Spleen (tissue), 11 donors: ENCODE measurements around the gene CEP170. TPM values are rescaled to one million over a fixed set of nuclear protein-coding genes. Genes with fewer than 3 reads are reported as not detected.
"Not testable (repeated sequence)": the region's sequence is repeated elsewhere in the genome, so short reads cannot be mapped to it uniquely, and the experiment has no call there.

Experiments
- DNase-seq: peaks from one replicate; pipeline ENCODE4 v3.0.0-alpha.2; 2020
- H3K27ac ChIP-seq, 8 donors: fragments of 200-600 bp; sonication (generic) in 7 of 8; 1 replicate in 4 of 8; 2 replicates in 4 of 8; pipeline versions ENCODE4 v1.5.0 to v1.8.0; 2016 to 2021; ENCODE audit warnings: inconsistent platforms in 4 of 8, mild to moderate bottlenecking in 4 of 8, moderate library complexity in 1 of 8
- H3K27me3 ChIP-seq, 7 donors: fragments of 200-600 bp; sonication (generic) in 6 of 7; replicated peaks in 1 of 7; 1 replicate in 4 of 7; 2 replicates in 3 of 7; pipeline versions ENCODE4 v1.5.0 to v1.8.0; 2016 to 2021; ENCODE audit warnings: inconsistent platforms in 3 of 7, mild to moderate bottlenecking in 1 of 7
- H3K36me3 ChIP-seq, 6 donors: fragments of 200-600 bp; sonication (generic) in 5 of 6; 1 replicate in 4 of 6; 2 replicates in 2 of 6; pipeline versions ENCODE4 v1.5.0 to v1.8.0; 2016 to 2021; ENCODE audit warnings: inconsistent platforms in 2 of 6
- H3K4me1 ChIP-seq, 6 donors: fragments of 200-600 bp; sonication (generic) in 5 of 6; 1 replicate in 3 of 6; 2 replicates in 3 of 6; pipeline versions ENCODE4 v1.5.0 to v1.8.0; 2016 to 2021; ENCODE audit warnings: inconsistent platforms in 3 of 6
- H3K4me3 ChIP-seq, 8 donors: fragments of 200-600 bp; sonication (generic) in 7 of 8; 1 replicate in 4 of 8; 2 replicates in 4 of 8; pipeline versions ENCODE4 v1.5.0 to v1.8.0; 2016 to 2021; ENCODE audit warnings: inconsistent platforms in 4 of 8, mild to moderate bottlenecking in 4 of 8, moderate library complexity in 2 of 8
- H3K9me3 ChIP-seq, 8 donors: fragments of 200-600 bp; sonication (generic) in 7 of 8; 1 replicate in 4 of 8; 2 replicates in 4 of 8; pipeline versions ENCODE4 v1.5.0 to v1.8.0; 2016 to 2021; ENCODE audit warnings: inconsistent platforms in 4 of 8
- POLR2A ChIP-seq, 3 donors: fragments of 450-650 bp; IDR thresholded peaks; one replicate each; pipeline ENCODE4 v1.5.1; 2017; ENCODE audit warnings: antibody characterized with exemption in 3 of 3, mild to moderate bottlenecking in 1 of 3
- POLR2AphosphoS5 ChIP-seq, 3 donors: sonication (generic); formaldehyde crosslinking; IDR thresholded peaks; one replicate each; pipeline ENCODE4 v1.5.1; 2017; ENCODE audit warnings: antibody characterized with exemption in 3 of 3
- WGBS, 5 donors: extraction: QIAGEN DNeasy Blood & Tissue Kit in 3 of 5; methylation state at CpG; one replicate each; pipeline versions ENCODE4 v1.1.5 to v1.1.7; 2013 to 2018; 5-methylcytosine and 5-hydroxymethylcytosine counted together
- intact Hi-C: fragments of 100-400 bp; cut with DNase I; formaldehyde crosslinking; loops from one replicate; pipeline ENCODE4 v1.15.0; 2023; ENCODE audit warnings: low total_unique reads
- polyA plus RNA-seq, 3 donors: library from polyadenylated mRNA; stranded (reverse); fragments of 200-250 nt; gene quantifications; one replicate each; pipeline ENCODE4 v1.2.1, GENCODE V29; 2013
- total RNA-seq, 7 donors: library from RNA; depleted of rRNA in 3 of 7; stranded (reverse); fragments of >200 nt in 3 of 7; fragmentation: NEBNext Ultra II Directional in 4 of 7; extraction: Animal tissue kit (Norgen Biotek cat#: 25700) in 4 of 7; gene quantifications; one replicate each; pipeline versions ENCODE4 v1.1.0 to v1.2.1, GENCODE V29; 2016 to 2021
- TF ChIP-seq, protein P1 (sequence below), 11 experiments: fragments of 200-600 bp in 7 of 11; fragments of 450-650 bp in 4 of 11; sonication (generic) in 4 of 11; IDR thresholded peaks in 8 of 11; conservative IDR thresholded peaks in 3 of 11; 1 replicate in 7 of 11; 2 replicates in 4 of 11; pipeline versions ENCODE4 v1.4.0 to v1.8.0; 2016 to 2021; ENCODE audit warnings: antibody characterized with exemption in 11 of 11, inconsistent platforms in 4 of 11, mild to moderate bottlenecking in 1 of 11
- donor health status: healthy with polysubstance abuse.
- donor health status: DM: no; HTN: no; CAD: no; lungs with moderate emphysema.
- donor health status: DM: no; HTN: no; CAD: no.
- donor health status: Bipolar disorder and iron deficiency.
- donor health status: healthy.
- donor health status: DM: no; HTN: no; CAD: no.
- donor health status: DM: yes; HTN: yes; CAD: no.

The CEP170 gene
- total and polyA plus RNA-seq, 10 donors: 17.3 to 92.8 (median 73.5) TPM

DNA sequence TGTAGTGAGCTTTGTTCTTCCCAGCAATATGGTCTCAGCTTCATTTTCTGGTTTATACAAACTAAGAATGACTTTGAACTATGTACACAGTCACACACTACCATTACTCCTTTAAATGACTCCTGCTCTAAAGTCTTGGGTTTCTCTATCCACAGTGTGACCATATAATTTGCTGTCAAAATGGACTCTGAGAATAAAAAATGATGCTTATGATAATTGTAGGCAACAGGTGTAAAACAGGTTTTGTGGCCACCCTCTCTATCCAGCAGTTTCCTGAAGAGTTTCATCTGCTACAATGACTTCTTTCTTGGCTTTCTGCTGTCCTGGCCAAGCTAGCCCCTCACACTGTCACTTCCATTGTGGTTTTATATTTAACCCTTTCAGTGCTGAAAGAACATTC lies 71.4 kb downstream of the CEP170 start:
- H3K36me3 ChIP-seq: peaks cover 0 to 37% (median 13%) of the 10 kb centered on the region in 6 donors
- H3K9me3 ChIP-seq, H3K4me3 ChIP-seq, intact Hi-C loops, H3K4me1 ChIP-seq, DNase-seq, H3K27ac ChIP-seq, H3K27me3 ChIP-seq: not testable (repeated sequence)

- H3K4me1 ChIP-seq, H3K27me3 ChIP-seq, H3K9me3 ChIP-seq, H3K4me3 ChIP-seq, intact Hi-C loops, DNase-seq, H3K27ac ChIP-seq: not testable (repeated sequence)
- 90 to 100% (median 94%) methylated on average over 3 of the region's 3 CpGs for WGBS, 5 donors
- peaks cover 0 to 37% (median 13%) of the 10 kb centered on the region in 6 donors for H3K36me3 ChIP-seq
These were observed 71.9 kb downstream of the CEP170 start for GRCh38 chr1:243183176-243183575.

DNA sequence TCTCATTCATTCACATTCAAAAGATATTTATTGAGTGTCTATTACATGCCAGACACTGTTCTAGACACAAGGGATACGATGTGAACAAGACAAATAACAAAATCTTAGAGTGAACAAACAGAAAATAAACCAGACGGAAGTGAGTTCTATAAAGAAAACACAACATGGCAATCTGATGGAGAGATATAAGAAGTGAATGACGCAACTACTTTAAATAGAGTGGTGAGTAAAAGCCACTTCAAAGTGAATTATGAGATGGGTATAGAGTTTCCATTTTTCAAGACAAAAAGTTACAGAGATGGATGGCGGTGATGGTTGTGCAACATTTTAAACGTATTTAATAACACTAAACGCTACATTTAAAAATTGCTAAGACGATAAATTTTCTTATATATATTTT lies 75.4 kb downstream of the CEP170 start:
- peaks cover 0 to 7% (median under 1%) of the 10 kb centered on the region in 6 donors for H3K36me3 ChIP-seq
- WGBS, 5 donors: 75 to 86% (median 77%) methylated on average over 7 of the region's 7 CpGs
- H3K27me3 ChIP-seq: no peaks in the 10 kb centered on the region
- no peak overlapping the region for H3K4me3 ChIP-seq
- no peaks in the 10 kb centered on the region for H3K9me3 ChIP-seq
- H3K4me1 ChIP-seq: no peaks in the 10 kb centered on the region
- intact Hi-C loops: no loop called here
- DNase-seq: no peak
- H3K27ac ChIP-seq: no peak overlapping the region
- no peak for TF ChIP-seq POLR2AphosphoS5 (IDR thresholded peaks at IDR 0.05)
- TF ChIP-seq POLR2A (IDR thresholded peaks at IDR 0.05): no peak
- TF ChIP-seq, protein P1, sequence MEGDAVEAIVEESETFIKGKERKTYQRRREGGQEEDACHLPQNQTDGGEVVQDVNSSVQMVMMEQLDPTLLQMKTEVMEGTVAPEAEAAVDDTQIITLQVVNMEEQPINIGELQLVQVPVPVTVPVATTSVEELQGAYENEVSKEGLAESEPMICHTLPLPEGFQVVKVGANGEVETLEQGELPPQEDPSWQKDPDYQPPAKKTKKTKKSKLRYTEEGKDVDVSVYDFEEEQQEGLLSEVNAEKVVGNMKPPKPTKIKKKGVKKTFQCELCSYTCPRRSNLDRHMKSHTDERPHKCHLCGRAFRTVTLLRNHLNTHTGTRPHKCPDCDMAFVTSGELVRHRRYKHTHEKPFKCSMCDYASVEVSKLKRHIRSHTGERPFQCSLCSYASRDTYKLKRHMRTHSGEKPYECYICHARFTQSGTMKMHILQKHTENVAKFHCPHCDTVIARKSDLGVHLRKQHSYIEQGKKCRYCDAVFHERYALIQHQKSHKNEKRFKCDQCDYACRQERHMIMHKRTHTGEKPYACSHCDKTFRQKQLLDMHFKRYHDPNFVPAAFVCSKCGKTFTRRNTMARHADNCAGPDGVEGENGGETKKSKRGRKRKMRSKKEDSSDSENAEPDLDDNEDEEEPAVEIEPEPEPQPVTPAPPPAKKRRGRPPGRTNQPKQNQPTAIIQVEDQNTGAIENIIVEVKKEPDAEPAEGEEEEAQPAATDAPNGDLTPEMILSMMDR (IDR thresholded peaks at IDR 0.05 in 8 of 11, conservative IDR thresholded peaks at IDR 0.05 in 3 of 11): no peak

DNA sequence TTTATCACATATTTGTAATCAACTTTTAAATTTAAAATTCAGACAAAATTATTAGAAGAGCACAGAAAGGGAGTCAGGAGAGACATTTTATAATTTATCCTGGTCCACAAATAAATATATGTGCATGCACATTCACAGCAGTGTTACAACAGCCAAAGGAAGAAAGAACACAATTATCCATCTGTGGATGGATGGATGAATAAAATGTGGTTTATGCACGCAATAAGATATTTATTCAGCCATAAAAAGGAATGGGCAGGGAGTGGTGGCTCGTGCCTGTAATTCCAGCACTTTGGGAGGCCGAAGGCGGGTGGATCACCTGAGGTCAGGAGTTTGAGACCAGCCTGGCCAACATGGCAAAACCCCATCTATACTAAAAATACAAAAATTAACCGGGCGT lies 77.3 kb downstream of the CEP170 start:
- H3K27me3 ChIP-seq, H3K9me3 ChIP-seq, H3K4me3 ChIP-seq, H3K27ac ChIP-seq, H3K4me1 ChIP-seq, intact Hi-C loops, DNase-seq, H3K36me3 ChIP-seq: not testable (repeated sequence)
- 95 to 99% (median 98%) methylated on average over 6 of the region's 6 CpGs for WGBS, 5 donors

- H3K4me1 ChIP-seq, H3K27ac ChIP-seq, H3K9me3 ChIP-seq, DNase-seq, H3K4me3 ChIP-seq, intact Hi-C loops, H3K27me3 ChIP-seq: not testable (repeated sequence)
- peaks cover 0 to 34% (median 0%) of the 10 kb centered on the region in 6 donors for H3K36me3 ChIP-seq
- WGBS, 5 donors: 82 to 93% (median 89%) methylated on average over 2 of the region's 2 CpGs
These were observed 81.2 kb downstream of the CEP170 start for GRCh38 chr1:243173758-243174369.

- intact Hi-C loops, H3K4me1 ChIP-seq, H3K27ac ChIP-seq, DNase-seq, H3K9me3 ChIP-seq, H3K27me3 ChIP-seq, H3K4me3 ChIP-seq: not testable (repeated sequence)
- WGBS, 5 donors: 87 to 94% (median 92%) methylated on average over 3 to 4 of the region's 4 CpGs
- H3K36me3 ChIP-seq: peaks cover 0 to 36% (median 0%) of the 10 kb centered on the region in 6 donors
These were observed 90.2 kb downstream of the CEP170 start for GRCh38 chr1:243164911-243165310.

DNA sequence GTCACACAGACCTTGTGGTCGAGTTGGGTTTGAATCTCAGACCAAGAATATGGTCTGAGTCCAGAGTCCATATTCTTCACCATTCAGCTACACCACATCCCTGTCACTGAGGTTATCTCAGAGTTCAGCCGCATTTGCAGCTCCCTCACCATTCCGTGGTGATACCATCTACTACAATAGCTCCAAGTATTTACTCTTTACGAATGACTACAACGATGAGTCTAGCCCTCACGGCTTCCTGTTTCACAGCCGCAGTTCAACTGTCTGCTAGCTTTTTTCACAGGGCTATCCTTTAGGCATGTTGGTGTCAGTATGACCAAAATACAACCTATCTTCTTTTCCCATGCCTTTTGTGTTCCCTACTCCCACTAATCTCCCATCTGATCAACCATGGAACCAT lies 104.2 kb downstream of the CEP170 start:
- intact Hi-C loops, H3K4me3 ChIP-seq, H3K9me3 ChIP-seq, DNase-seq, H3K4me1 ChIP-seq, H3K27me3 ChIP-seq, H3K27ac ChIP-seq: not testable (repeated sequence)
- peaks cover 0 to 67% (median 8%) of the 10 kb centered on the region in 6 donors for H3K36me3 ChIP-seq
- 87 to 94% (median 89%) methylated on average over 7 of the region's 7 CpGs for WGBS, 5 donors

DNA sequence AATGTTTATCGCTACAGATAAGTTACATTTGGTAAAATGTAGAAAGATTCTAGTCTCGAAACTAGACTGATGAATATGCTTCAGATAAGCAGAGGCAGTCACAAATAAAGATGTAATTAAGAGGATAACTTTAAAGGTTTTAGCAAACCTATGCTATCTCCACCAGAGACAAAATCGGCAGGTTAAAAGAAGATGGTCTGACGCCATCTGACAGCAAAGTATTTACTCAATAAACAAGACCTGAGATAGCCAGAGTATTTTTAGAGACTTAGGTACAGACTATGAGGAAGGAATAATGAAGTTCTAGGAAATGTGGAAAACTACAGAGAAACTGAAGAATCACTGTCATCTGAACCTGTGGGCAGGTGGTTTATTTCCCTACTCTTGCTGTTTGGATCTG lies 106.0 kb downstream of the CEP170 start:
- H3K4me3 ChIP-seq, H3K4me1 ChIP-seq, DNase-seq, H3K27ac ChIP-seq, H3K27me3 ChIP-seq, intact Hi-C loops, H3K9me3 ChIP-seq: not testable (repeated sequence)
- WGBS, 5 donors: 92 to 97% (median 95%) methylated on average over 4 of the region's 4 CpGs
- H3K36me3 ChIP-seq: peaks cover 0 to 53% (median 6%) of the 10 kb centered on the region in 6 donors

GRCh38 chr1:243147351-243147750 lies 107.7 kb downstream of the CEP170 start:
- H3K27ac ChIP-seq, H3K27me3 ChIP-seq, H3K4me3 ChIP-seq, intact Hi-C loops, H3K9me3 ChIP-seq, H3K4me1 ChIP-seq, DNase-seq: not testable (repeated sequence)
- H3K36me3 ChIP-seq: peaks cover 0 to 37% (median 5%) of the 10 kb centered on the region in 6 donors

DNA sequence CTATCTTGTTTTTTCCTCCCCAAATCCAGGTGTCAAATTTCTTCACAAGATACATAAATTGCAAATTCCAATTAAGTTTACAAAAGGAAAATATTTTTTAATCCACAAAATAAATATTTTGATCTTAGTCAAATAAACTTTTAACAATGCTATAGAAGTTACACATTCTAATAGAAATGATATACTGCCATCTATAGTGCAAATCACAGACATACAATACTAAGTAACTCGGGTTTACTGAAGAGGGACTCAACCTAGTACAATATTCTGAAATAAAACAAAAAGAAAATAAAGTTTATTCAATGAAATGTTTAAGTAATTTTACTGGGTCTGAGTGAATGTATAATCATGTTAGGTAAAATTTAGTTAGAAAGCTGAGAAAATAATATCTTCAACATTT lies 114.6 kb downstream of the CEP170 start:
- DNase-seq, H3K9me3 ChIP-seq, intact Hi-C loops, H3K27ac ChIP-seq, H3K27me3 ChIP-seq, H3K4me3 ChIP-seq, H3K4me1 ChIP-seq: not testable (repeated sequence)
- peaks cover 0 to 52% (median 12%) of the 10 kb centered on the region in 6 donors for H3K36me3 ChIP-seq
- 65 to 84% (median 80%) methylated on average over 1 of the region's 1 CpG for WGBS, 5 donors
